MCF 10A (cell line): Measurements from ENCODE around the gene TRUB1. TPM values are rescaled to one million over a fixed set of nuclear protein-coding genes. Genes with fewer than 3 reads are reported as not detected.

Source experiments
- BruUV-seq: library from RNA; stranded (reverse); fragments of 400-500 nt; replicated peaks from 2 replicates; lab custom pipeline; 2021; lab: Mats Ljungman, UMichigan
- CTCF ChIA-PET: fragments of 300-600 bp; sonication (Branson Sonifier 250); formaldehyde crosslinking; extraction: SDS; loops from one replicate; lab custom pipeline; 2021; ENCODE audit warnings: antibody characterized with exemption, inconsistent platforms; lab: Yijun Ruan, JAX
- POLR2A ChIA-PET: fragments of 300-600, 350-650 bp; sonication (Branson Sonifier 250); formaldehyde crosslinking; extraction: SDS; loops from one replicate; lab custom pipeline; 2020; ENCODE audit warnings: antibody characterized with exemption, inconsistent platforms; lab: Yijun Ruan, JAX
- DNase-seq: peaks from one replicate; pipeline ENCODE4 v3.0.0-alpha.2; 2018; ENCODE audit not compliant: unreplicated experiment
- H3K27ac Mint-ChIP-seq: one replicate; pipeline ENCODE4 v1.8.0; 2022; ENCODE audit warnings: mild to moderate bottlenecking, low read depth, mixed read lengths; ENCODE audit not compliant: unreplicated experiment
- H3K27me3 Mint-ChIP-seq: one replicate; pipeline ENCODE4 v1.8.0; 2022; ENCODE audit warnings: mixed read lengths; ENCODE audit not compliant: insufficient read depth, unreplicated experiment
- H3K36me3 Mint-ChIP-seq: one replicate; pipeline ENCODE4 v1.8.0; 2022; ENCODE audit warnings: mild to moderate bottlenecking, moderate library complexity, mixed read lengths; ENCODE audit not compliant: insufficient read depth, unreplicated experiment
- H3K4me1 Mint-ChIP-seq: one replicate; pipeline ENCODE4 v1.8.0; 2022; ENCODE audit warnings: mixed read lengths; ENCODE audit not compliant: insufficient read depth, unreplicated experiment
- H3K4me3 Mint-ChIP-seq: one replicate; pipeline ENCODE4 v1.8.0; 2022; ENCODE audit warnings: mild to moderate bottlenecking, moderate library complexity, mixed read lengths; ENCODE audit not compliant: unreplicated experiment
- H3K9me3 Mint-ChIP-seq: one replicate; pipeline ENCODE4 v1.8.0; 2022; ENCODE audit warnings: mixed read lengths; ENCODE audit not compliant: unreplicated experiment
- CTCF ChIP-seq: fragments of 200-600 bp; IDR thresholded peaks from one replicate; pipeline ENCODE4 v1.8.0; 2022; ENCODE audit warnings: antibody characterized with exemption, mild to moderate bottlenecking; ENCODE audit not compliant: unreplicated experiment
- intact Hi-C: fragments of 100-400 bp; cut with micrococcal nuclease; formaldehyde crosslinking; loops from 2 replicates; pipeline ENCODE4 v1.14.1; 2022
- total RNA-seq: library from RNA; stranded (reverse); gene quantifications from 2 replicates; pipeline ENCODE4 v1.2.3, GENCODE V29; 2022

The TRUB1 gene
- total RNA-seq, 1 experiment from 2014 or later, result 29.2 TPM

DNA sequence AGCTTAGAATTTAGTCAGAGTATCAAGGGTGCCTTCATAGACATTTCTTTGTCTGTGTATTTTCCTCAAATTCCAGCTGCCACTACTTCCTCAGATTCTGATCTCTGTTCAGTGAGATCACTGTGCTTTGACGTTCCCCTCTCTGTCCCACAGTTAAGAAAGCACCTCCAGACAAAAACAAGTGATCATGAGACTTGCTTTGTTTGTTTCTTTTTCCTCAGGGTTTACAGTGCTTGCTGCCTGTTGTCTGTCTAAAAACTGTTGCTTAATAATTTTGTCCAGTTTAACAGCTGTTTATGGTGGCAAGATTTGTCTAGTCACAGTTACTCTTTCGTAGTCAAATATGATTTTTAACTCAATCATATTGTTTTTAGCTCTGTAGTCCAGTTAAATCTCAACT lies 29.1 kb downstream of the TRUB1 start:
- Mint-ChIP-seq H3K27me3 (no peaks in the 10 kb centered on the region), H3K9me3 (no peaks in the 10 kb centered on the region), H3K27ac (peak overlapping the region; percentile 61), H3K4me3 (no peak overlapping the region), H3K4me1 (peaks cover 12% of the 10 kb centered on the region), H3K36me3 (peaks cover 15% of the 10 kb centered on the region)
- peak; percentile 26 for DNase-seq
- no peak for TF ChIP-seq CTCF
- intact Hi-C loops, result no loop called here
- POLR2A ChIA-PET, result interaction anchor here (0.9 to 1.5 kb wide), 4 partner anchors 9 to 98 kb away, joined by 3 to 7 read pairs (median 4); partner anchors contain the start of gene TRUB1
- CTCF ChIA-PET, result interaction anchor here (2.3 kb wide), 1 partner anchor 90 kb away, joined by 10 read pairs; no protein-coding TSS in a partner anchor
- BruUV-seq, result no TSS peak

DNA sequence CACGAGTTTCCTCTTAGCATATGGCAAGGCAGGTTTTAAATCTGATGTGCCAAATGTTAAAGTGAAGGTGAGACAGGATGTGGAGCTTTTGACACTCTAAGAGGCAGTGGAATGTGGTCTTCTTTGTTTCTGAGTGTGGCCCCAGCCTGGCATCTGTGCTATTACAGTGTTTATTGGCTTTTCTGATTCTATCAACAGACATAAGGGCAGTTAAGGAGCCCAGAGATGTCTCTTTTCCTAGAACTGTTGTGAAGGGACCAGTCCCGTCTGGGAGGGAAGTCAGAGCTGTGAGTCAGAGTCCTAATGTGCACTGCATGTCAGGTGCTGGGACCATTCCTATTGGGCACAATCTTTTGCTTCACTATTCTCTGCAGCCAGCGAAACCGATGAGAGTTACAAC lies 32.5 kb downstream of the TRUB1 start:
- ChIA-PET CTCF (no interaction called here), POLR2A (interaction anchor here (2.1 kb wide), 1 partner anchor 13 kb away, joined by 5 read pairs; no protein-coding TSS in a partner anchor)
- H3K27ac Mint-ChIP-seq, result no peak overlapping the region
- peak; percentile 8 for DNase-seq
- H3K4me3 Mint-ChIP-seq, result no peak overlapping the region
- peaks cover 45% of the 10 kb centered on the region for H3K36me3 Mint-ChIP-seq
- H3K4me1 Mint-ChIP-seq, result peaks cover 12% of the 10 kb centered on the region
- no peak for TF ChIP-seq CTCF
- no TSS peak for BruUV-seq
- no peaks in the 10 kb centered on the region for H3K9me3 Mint-ChIP-seq
- intact Hi-C loops, result no loop called here
- H3K27me3 Mint-ChIP-seq, result no peaks in the 10 kb centered on the region

GRCh38 chr10:114973306-114973705 lies 35.3 kb downstream of the TRUB1 start:
- Mint-ChIP-seq H3K36me3 (peaks cover 45% of the 10 kb centered on the region), H3K27ac (no peak overlapping the region), H3K4me3 (no peak overlapping the region), H3K4me1 (peaks cover under 1% of the 10 kb centered on the region), H3K27me3 (no peaks in the 10 kb centered on the region), H3K9me3 (no peaks in the 10 kb centered on the region)
- intact Hi-C loops, result no loop called here
- ChIA-PET POLR2A (interaction anchor here (1.5 kb wide), 1 partner anchor 11 kb away, joined by 3 read pairs; no protein-coding TSS in a partner anchor), CTCF (interaction anchor here (1.1 to 1.8 kb wide), 2 partner anchors 15 to 96 kb away, joined by 4 to 5 read pairs; no protein-coding TSS in a partner anchor)
- no peak for DNase-seq
- no peak for TF ChIP-seq CTCF
- no TSS peak for BruUV-seq

DNA sequence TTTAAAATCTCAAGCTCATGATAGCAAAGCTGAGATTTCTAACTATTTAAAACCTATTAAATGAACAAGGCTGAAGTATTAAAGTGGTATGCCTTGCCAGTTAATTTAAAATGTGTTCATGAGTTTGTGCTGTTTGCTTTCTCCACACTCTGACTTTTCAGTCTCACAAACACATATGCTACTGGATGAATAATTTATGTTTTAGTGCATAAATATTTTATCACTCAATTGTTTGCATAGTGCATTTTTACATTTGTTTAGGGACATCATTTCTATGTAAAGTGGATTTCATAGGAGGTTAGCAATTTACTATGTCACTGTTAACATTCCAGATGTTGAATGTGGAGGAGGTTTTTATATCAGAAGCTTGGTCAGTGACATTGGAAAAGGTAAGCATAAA lies 36.0 kb downstream of the TRUB1 start:
- Mint-ChIP-seq H3K27ac (no peak overlapping the region), H3K4me1 (no peaks in the 10 kb centered on the region), H3K9me3 (no peaks in the 10 kb centered on the region), H3K4me3 (no peak overlapping the region), H3K27me3 (no peaks in the 10 kb centered on the region), H3K36me3 (peaks cover 45% of the 10 kb centered on the region)
- CTCF ChIA-PET, result interaction anchor here (1.1 kb wide), 1 partner anchor 15 kb away, joined by 4 read pairs; no protein-coding TSS in a partner anchor
- intact Hi-C loops, result no loop called here
- BruUV-seq, result no TSS peak
- no peak for TF ChIP-seq CTCF
- POLR2A ChIA-PET, result interaction anchor here (1.1 to 1.5 kb wide), 2 partner anchors 10 to 35 kb away, joined by 3 read pairs; no protein-coding TSS in a partner anchor
- no peak for DNase-seq
